ENCODE data around the gene LAMA3. TPM values are rescaled to one million over a fixed set of nuclear protein-coding genes. Genes with fewer than 3 reads are reported as not detected.

Gene LAMA3
- polyA plus RNA-seq, 1 experiment = 0.32 TPM

- H3K27me3 ChIP-seq (ENCODE audit: control insufficient read depth, insufficient read depth, low read length) = peaks cover 7% of the 10 kb centered on the region
- ChIA-PET POLR2A (no interaction called here), CTCF (no interaction called here)
- H3K4me3 ChIP-seq (ENCODE audit: low read depth, low read length) = no peak overlapping the region
- H3K27ac ChIP-seq (ENCODE audit: low read depth, low read length) = no peak overlapping the region
- no peak for TF ChIP-seq CTCF (IDR thresholded peaks at IDR 0.05; ENCODE audit: low read depth, low read length)
- no peaks in the 10 kb centered on the region for H3K9me3 ChIP-seq (ENCODE audit: control insufficient read depth, insufficient read depth, low read length)
- no peak for DNase-seq (ENCODE audit: low read depth, low spot score)
Measured at GRCh38 chr18:23968638-23969604, 279.7 kb downstream of the LAMA3 start.

GRCh38 chr18:23969664-23970063 lies 280.4 kb downstream of the LAMA3 start:
- no peak for DNase-seq (ENCODE audit: low read depth, low spot score)
- ChIA-PET CTCF (no interaction called here), POLR2A (no interaction called here)
- TF ChIP-seq CTCF (IDR thresholded peaks at IDR 0.05; ENCODE audit: low read depth, low read length) = no peak
- peaks cover 7% of the 10 kb centered on the region for H3K27me3 ChIP-seq (ENCODE audit: control insufficient read depth, insufficient read depth, low read length)
- no peak overlapping the region for H3K4me3 ChIP-seq (ENCODE audit: low read depth, low read length)
- no peaks in the 10 kb centered on the region for H3K9me3 ChIP-seq (ENCODE audit: control insufficient read depth, insufficient read depth, low read length)
- H3K27ac ChIP-seq (ENCODE audit: low read depth, low read length) = no peak overlapping the region

- Histone ChIP-seq H3K27me3 (ENCODE audit: control insufficient read depth, insufficient read depth, low read length) (peaks cover 7% of the 10 kb centered on the region), H3K27ac (ENCODE audit: low read depth, low read length) (no peak overlapping the region), H3K4me3 (ENCODE audit: low read depth, low read length) (no peak overlapping the region), H3K9me3 (ENCODE audit: control insufficient read depth, insufficient read depth, low read length) (no peaks in the 10 kb centered on the region)
- ChIA-PET CTCF (no interaction called here), POLR2A (interaction anchor here (0.6 kb wide), 2 partner anchors 24 to 42 kb away, joined by 3 to 4 read pairs; no protein-coding TSS in a partner anchor)
- no peak for DNase-seq (ENCODE audit: low read depth, low spot score)
- TF ChIP-seq CTCF (IDR thresholded peaks at IDR 0.05; ENCODE audit: low read depth, low read length) = no peak
Measured at GRCh38 chr18:23970161-23971096, 281.2 kb downstream of the LAMA3 start.

GRCh38 chr18:23971097-23971440 lies 281.8 kb downstream of the LAMA3 start:
- Histone ChIP-seq H3K9me3 (ENCODE audit: control insufficient read depth, insufficient read depth, low read length) (no peaks in the 10 kb centered on the region), H3K4me3 (ENCODE audit: low read depth, low read length) (no peak overlapping the region), H3K27me3 (ENCODE audit: control insufficient read depth, insufficient read depth, low read length) (peaks cover 7% of the 10 kb centered on the region), H3K27ac (ENCODE audit: low read depth, low read length) (no peak overlapping the region)
- POLR2A ChIA-PET = interaction anchor here (0.6 kb wide), 2 partner anchors 23 to 42 kb away, joined by 3 to 4 read pairs; no protein-coding TSS in a partner anchor
- CTCF ChIA-PET = interaction anchor here (1.2 kb wide), 1 partner anchor 53 kb away, joined by 5 read pairs; no protein-coding TSS in a partner anchor
- no peak for DNase-seq (ENCODE audit: low read depth, low spot score)
- TF ChIP-seq CTCF (IDR thresholded peaks at IDR 0.05; ENCODE audit: low read depth, low read length) = no peak

Data from AG04450 (cell line).